GM21619 (cell line): ENCODE measurements around the gene ASTN2.
"Not testable (repeated sequence)": the region's sequence is repeated elsewhere in the genome, so short reads cannot be mapped to it uniquely, and the experiment has no call there.

ENCODE experiments used
- ATAC-seq: cut with Tn5 transposase; IDR thresholded peaks from one replicate; pipeline ENCODE4 v1.9.1; 2021; ENCODE audit not compliant: unreplicated experiment

The ASTN2 gene

DNA sequence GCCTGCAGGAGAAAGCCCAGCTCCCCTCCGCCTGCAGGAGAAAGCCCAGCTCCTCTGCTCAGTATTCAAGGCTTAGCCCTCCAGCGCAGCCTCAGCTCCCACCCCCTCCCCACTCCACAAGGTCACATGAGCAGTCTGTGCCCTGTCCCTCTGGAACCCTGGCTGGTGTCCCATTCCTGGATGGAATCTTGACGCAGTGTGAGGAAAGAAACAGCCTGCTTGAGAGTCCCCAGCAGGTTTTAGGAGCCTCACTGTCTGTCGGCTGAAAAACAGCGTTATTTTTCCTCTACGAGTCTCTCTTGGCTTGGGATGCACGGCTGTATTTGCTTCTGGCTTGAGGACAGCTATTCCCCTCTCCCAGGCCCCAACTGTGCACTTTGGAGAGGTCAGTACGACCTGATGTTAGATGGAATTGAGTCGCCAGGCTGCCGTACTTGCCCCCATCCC lies 937.9 kb downstream of the ASTN2 start:
- ATAC-seq = no peak

GRCh38 chr9:116476002-116476401 lies 938.9 kb downstream of the ASTN2 start:
- no peak for ATAC-seq

- ATAC-seq = no peak
Measured at GRCh38 chr9:116475201-116475600, 939.7 kb downstream of the ASTN2 start.

DNA sequence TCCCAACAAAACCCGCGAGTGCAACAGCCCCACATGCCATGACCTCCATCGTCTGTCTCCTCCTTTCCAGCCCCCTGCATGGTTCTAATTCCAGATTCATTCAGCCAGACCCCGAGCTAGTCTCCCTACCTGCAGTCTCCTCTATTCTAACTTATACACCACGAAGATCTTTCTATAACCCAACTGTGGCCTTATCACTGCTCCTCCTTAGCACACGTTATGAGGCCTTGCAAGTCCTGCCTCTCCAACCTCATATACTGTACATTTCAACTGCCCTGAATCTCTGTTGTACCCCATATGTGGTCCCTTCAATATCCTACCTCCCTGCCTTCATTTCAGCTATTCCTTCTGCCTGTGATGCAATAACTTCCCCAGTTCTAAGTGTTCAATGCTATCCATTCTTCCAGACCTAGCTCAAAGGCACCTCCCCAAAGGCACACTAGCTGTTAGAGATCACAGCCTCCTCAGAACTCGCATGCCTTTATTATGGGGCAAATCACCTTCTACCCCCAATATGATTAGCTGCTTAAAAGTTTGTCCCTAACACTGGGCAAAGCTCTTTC lies 942.8 kb downstream of the ASTN2 start:
- no peak for ATAC-seq

GRCh38 chr9:116471093-116471906 lies 943.6 kb downstream of the ASTN2 start:
- no peak for ATAC-seq

GRCh38 chr9:116468793-116469527 lies 945.9 kb downstream of the ASTN2 start:
- ATAC-seq = no peak

DNA sequence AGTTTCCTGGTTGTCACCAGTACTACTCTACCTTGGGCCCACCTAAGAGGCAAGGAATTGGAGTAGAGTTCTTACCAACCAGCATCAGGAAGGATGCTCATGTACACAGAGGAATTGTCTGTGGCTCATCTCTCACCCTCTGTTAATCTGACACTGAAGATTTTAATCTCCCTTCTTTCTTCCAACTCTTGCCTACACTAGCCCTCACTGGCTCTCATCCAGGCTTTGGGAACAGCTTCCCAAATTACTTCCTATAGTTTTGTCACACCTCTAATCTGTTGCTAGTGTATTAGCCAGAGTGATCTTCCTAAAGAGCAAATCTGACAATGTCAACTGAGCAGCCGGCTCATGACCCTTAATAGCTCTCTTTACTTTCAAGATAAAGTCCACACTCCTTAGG lies 946.5 kb downstream of the ASTN2 start:
- no peak for ATAC-seq

DNA sequence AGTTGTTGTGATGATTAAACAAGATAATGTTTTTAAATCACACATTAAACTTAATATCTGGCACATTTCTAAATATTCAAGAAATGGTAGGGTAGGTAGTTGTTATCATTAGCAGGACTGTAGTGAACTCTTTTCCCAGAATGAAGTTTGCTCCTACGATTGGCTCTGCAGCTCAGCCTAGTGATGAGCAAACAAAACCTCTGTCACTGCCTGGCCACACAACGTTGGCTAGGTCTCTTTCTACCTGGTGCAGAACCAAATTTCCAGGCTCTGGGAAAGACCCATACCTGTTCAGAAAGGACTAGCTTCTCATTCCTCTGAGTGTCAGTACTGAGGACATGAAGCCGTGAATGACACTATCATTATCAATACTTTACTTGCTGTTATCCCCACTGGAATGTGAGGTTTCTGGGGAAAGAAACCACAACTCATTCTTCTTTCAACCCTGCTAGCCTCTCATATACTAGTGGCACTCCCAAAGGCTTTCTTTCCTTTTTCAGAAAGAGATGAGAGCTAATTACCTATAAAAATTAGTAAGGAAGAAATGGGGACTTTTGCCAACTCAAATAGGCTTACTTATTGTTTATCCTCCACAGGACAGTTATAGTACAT lies 947.0 kb downstream of the ASTN2 start:
- no peak for ATAC-seq

- ATAC-seq = no peak
Measured at GRCh38 chr9:116466271-116467235, 948.3 kb downstream of the ASTN2 start.

DNA sequence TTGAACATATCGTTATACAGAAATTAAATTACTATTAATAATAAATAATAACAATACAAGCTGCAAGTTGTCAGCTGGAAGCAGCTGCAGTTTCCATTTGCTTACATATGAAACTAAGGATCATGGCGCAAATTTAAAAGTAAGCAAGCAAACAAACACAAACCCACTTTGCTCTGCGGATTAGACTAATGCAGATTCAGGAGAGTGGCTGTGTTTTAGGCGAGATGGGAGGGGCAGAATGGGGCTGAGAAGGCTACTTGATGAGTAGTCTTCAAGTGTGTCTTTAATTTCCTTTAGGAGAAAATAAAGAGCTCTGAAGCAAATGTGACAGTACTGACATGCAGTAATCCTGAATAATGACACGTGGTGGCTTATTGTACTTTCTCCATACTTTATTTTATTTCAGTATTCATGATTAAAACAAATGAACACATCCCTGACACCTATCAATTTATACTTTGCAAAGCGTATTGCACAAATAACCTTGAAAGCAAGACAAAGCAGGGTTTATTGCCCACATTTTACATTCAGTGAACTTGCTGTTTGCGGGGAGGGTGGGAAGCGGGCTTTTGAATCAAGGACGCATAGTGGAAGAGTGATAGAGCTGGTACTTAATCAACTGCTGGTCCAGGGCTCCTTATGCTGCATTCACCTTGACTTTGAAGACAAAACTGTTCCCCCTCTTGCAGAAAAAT lies 949.1 kb downstream of the ASTN2 start:
- no peak for ATAC-seq

DNA sequence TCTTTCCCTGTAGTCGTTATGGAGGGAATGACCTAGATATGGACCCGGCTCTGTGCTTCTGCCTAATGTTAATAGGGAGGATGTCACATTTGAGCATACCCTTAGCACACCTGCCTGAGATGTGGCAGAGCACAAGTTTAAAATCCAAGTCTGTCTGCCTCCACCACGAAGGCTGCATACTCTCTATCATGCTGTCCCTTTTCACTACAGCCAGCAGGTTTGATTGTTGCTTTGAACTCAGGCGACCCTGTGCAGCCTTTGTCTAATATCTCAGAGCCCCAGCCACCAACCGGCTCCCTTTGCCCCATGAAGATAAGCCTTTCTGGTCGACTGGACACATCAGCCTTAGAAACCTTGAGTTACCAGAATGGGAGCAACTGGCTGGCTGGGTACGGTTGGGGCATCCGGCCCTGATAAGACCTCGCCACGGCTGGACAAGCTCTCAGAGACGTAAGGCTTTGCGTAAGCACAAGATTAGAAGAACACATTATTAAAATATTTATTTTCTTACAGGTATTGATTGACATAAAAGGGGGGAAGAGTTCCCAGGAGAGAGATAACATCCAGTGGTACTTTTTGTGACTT lies 949.8 kb downstream of the ASTN2 start:
- ATAC-seq = no peak

- no peak for ATAC-seq
Measured at GRCh38 chr9:116464423-116464822, 950.4 kb downstream of the ASTN2 start.

DNA sequence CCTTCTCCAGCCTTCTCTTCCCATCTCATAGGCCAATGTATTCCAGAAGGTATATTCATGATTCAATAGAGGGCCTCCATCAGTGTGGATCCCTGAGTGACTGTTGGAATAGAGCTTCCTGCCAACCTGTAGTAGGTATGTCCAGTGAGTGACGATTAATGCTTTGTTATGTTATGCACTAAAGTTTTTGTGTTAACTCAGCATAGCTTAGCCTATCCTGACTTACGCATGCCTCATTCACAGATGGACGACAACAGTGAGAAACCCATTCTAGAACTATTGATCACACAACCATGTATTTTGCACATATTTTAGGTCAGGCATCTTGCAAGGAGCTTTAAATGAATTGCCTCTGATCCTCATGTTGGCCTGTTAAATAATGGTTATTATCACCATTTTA lies 953.2 kb downstream of the ASTN2 start:
- no peak for ATAC-seq

DNA sequence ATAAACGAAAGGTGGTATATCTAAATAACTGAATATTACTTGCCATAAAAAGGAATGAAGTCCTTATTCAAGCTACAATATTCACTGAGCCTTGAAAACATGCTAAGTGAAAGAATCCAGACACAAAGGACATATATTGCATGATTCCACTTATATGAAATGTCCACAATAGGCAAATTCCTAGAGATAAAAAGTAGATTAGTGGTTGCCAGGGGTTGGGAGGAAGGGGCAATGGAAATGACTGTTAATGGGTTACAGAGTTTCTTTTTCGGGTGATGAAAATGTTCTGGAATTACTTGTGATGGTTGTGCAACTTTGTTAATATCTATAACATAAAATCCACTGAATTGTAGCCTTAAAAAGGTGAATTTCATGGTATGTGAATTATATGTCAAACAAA lies 954.8 kb downstream of the ASTN2 start:
- no peak for ATAC-seq

DNA sequence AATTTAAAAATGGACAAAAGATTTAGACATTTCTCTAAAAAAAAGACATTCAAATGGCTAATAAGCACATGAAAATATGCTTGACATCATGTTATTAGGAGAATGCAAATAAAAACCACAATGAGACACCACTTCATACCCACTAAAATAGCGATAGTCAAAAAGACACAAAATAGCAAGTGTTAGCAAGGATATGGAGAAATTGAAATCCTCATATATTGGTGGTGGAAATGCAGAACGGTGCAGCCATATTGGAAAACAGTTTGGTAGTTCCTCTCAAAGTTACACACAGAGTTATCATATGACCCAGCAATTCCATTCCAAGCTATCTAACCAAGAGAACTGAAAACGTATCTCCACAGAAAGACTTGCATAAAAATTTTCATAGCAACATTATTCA lies 955.3 kb downstream of the ASTN2 start:
- no peak for ATAC-seq

- ATAC-seq = no peak
Measured at GRCh38 chr9:116456490-116457088, 958.3 kb downstream of the ASTN2 start.

DNA sequence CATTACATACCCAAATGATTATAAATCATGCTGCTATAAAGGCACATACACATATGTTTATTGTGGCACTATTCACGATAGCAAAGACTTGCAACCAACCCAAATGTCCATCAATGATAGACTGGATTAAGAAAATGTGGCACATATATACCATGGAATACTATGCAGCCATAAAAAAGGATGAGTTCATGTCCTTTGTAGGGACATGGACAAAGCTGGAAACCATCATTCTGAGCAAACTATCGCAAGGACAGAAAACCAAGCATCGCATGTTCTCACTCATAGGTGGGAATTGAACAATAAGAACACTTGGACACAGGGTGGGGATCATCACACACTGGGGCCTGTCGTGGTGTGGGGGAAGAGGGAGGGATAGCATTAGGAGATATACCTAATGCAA lies 960.3 kb downstream of the ASTN2 start:
- not testable (repeated sequence) for ATAC-seq

DNA sequence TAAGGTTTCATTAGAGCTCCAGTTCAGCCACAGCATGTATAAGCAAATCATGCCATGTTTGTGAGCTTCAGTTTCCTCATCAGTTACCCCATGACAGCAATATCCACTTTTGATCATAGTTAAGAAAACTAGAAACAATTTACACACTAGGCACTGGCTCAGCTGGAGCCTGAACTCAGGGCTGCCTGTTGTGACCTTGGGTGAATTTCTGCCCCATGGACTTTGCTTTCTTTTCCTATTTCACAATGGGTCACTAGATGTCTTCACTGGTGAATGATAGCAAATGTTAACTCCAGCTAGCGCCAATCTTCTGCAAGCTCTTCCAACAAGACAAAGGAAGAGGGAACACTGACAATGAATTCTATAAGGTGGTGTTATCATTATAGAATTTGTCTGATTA lies 961.1 kb downstream of the ASTN2 start:
- ATAC-seq = no peak

GRCh38 chr9:116452634-116453033 lies 962.2 kb downstream of the ASTN2 start:
- ATAC-seq = no peak
